Breast epithelium (tissue), 4 donors: ENCODE measurements around the gene ASB3. TPM values are rescaled to one million over a fixed set of nuclear protein-coding genes. Genes with fewer than 3 reads are reported as not detected.

Source experiments
- DNase-seq, 2 donors: peaks; one replicate each; pipeline ENCODE4 v3.0.0-alpha.2; 2019; ENCODE audit warnings: low spot score in 2 of 2
- H3K27ac ChIP-seq, 2 donors: fragments of 200-600 bp; sonication (generic) in 1 of 2; one replicate each; pipeline ENCODE4 v1.5.1; 2016 to 2019; ENCODE audit warnings: mild to moderate bottlenecking in 1 of 2
- H3K27me3 ChIP-seq, 2 donors: fragments of 200-600 bp; sonication (generic) in 1 of 2; one replicate each; pipeline versions ENCODE4 v1.5.1 to v1.6.0; 2017 to 2019; ENCODE audit warnings: control low read depth in 1 of 2, mild to moderate bottlenecking in 1 of 2
- H3K36me3 ChIP-seq: fragments of 200-600 bp; one replicate; pipeline ENCODE4 v1.5.1; 2019
- H3K4me1 ChIP-seq, 2 donors: fragments of 200-600 bp; sonication (generic); one replicate each; pipeline ENCODE4 v1.5.1; 2016 to 2019; ENCODE audit warnings: control low read depth in 1 of 2
- H3K4me3 ChIP-seq, 3 donors: fragments of 200-600 bp; sonication (generic); 1 replicate in 2 of 3; 2 replicates in 1 of 3; pipeline ENCODE4 v1.5.1; 2016 to 2019; ENCODE audit warnings: mild to moderate bottlenecking in 3 of 3, moderate library complexity in 2 of 3
- H3K9me3 ChIP-seq, 2 donors: fragments of 200-600 bp; sonication (generic) in 1 of 2; one replicate each; pipeline ENCODE4 v1.5.1; 2016 to 2019; ENCODE audit warnings: control low read depth in 1 of 2
- POLR2A ChIP-seq: fragments of 450-650 bp; IDR thresholded peaks from one replicate; pipeline ENCODE4 v1.6.1; 2016; ENCODE audit warnings: antibody characterized with exemption, mild to moderate bottlenecking, moderate library complexity
- POLR2AphosphoS5 ChIP-seq, 3 donors: sonication (generic); formaldehyde crosslinking; IDR thresholded peaks; one replicate each; pipeline ENCODE4 v1.6.1; 2017; ENCODE audit warnings: antibody characterized with exemption in 3 of 3
- intact Hi-C: fragments of 100-400 bp; cut with DNase I; formaldehyde crosslinking; loops from one replicate; pipeline ENCODE4 v1.15.1; 2023; ENCODE audit warnings: low total_unique reads
- total RNA-seq, 3 donors: library from RNA; depleted of rRNA; stranded (reverse); fragments of >200 nt; gene quantifications; one replicate each; pipeline ENCODE4 v1.1.0, GENCODE V29; 2016
- TF ChIP-seq, protein P1 (sequence below), 3 donors: fragments of 450-650 bp; IDR thresholded peaks; one replicate each; pipeline ENCODE4 v1.5.1; 2016 to 2017; ENCODE audit warnings: antibody characterized with exemption in 3 of 3, mild to moderate bottlenecking in 3 of 3, moderate library complexity in 3 of 3

Gene ASB3
- total RNA-seq, 3 donors from 2014 or later: 22.0 to 37.9 (median 22.7) TPM

DNA sequence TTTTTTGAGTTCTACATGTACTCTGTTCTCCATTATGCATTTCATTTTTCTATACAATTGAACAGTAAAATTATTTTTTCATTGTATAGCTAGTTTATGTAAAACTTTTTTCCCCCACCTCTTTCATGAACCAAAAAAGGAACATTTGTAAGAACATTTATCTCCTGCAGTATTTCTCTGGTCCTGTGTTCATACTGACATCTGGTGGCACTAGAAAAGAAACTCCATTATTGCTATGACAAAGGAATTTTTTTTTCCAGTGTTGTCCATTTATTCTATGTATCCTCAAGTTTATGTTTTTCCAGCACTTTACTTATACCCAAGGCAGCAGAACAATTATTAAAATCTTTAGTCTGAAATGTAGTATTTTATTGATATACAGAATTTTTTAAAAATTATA is 46.6 kb downstream of the ASB3 start:
- no peak for DNase-seq
- Histone ChIP-seq H3K4me1 (no peaks in the 10 kb centered on the region), H3K36me3 (no peaks in the 10 kb centered on the region), H3K27me3 (no peaks in the 10 kb centered on the region), H3K27ac (no peak overlapping the region), H3K4me3 (no peak overlapping the region), H3K9me3 (no peaks in the 10 kb centered on the region)
- intact Hi-C loops: no loop called here
- TF ChIP-seq POLR2AphosphoS5 (IDR thresholded peaks at IDR 0.05): no peak
- no peak for TF ChIP-seq POLR2A
- TF ChIP-seq, protein P1, sequence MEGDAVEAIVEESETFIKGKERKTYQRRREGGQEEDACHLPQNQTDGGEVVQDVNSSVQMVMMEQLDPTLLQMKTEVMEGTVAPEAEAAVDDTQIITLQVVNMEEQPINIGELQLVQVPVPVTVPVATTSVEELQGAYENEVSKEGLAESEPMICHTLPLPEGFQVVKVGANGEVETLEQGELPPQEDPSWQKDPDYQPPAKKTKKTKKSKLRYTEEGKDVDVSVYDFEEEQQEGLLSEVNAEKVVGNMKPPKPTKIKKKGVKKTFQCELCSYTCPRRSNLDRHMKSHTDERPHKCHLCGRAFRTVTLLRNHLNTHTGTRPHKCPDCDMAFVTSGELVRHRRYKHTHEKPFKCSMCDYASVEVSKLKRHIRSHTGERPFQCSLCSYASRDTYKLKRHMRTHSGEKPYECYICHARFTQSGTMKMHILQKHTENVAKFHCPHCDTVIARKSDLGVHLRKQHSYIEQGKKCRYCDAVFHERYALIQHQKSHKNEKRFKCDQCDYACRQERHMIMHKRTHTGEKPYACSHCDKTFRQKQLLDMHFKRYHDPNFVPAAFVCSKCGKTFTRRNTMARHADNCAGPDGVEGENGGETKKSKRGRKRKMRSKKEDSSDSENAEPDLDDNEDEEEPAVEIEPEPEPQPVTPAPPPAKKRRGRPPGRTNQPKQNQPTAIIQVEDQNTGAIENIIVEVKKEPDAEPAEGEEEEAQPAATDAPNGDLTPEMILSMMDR (IDR thresholded peaks at IDR 0.05): no peak

DNA sequence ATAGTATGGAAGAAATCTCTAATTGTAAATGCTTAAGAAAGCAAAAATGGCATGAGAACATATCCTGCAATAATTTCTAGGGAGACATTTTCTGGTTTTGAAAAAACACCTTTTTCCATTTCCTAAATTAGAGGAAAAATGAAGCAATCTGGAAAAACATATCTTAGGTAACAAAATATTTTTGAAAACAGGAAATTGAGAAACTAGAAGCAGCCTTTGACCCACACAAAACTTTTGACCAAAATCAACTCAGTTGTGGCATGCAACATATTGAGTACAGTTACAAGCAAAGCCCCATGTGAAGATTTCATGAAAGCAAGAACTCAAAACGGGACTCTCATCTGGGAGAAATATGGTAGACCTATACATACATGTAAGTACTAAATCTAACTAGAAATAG is 47.7 kb downstream of the ASB3 start:
- intact Hi-C loops: no loop called here
- no peak for DNase-seq
- Histone ChIP-seq H3K4me1 (no peaks in the 10 kb centered on the region), H3K9me3 (no peaks in the 10 kb centered on the region), H3K36me3 (no peaks in the 10 kb centered on the region), H3K27me3 (no peaks in the 10 kb centered on the region), H3K27ac (no peak overlapping the region), H3K4me3 (no peak overlapping the region)
- TF ChIP-seq POLR2A (no peak), POLR2AphosphoS5 (IDR thresholded peaks at IDR 0.05) (no peak)
- TF ChIP-seq, protein P1 (IDR thresholded peaks at IDR 0.05): no peak

GRCh38 chr2:53737091-53737490 is 49.7 kb downstream of the ASB3 start:
- intact Hi-C loops: no loop called here
- Histone ChIP-seq H3K4me3 (no peak overlapping the region), H3K27ac (no peak overlapping the region), H3K9me3 (no peaks in the 10 kb centered on the region), H3K27me3 (no peaks in the 10 kb centered on the region), H3K4me1 (no peaks in the 10 kb centered on the region), H3K36me3 (no peaks in the 10 kb centered on the region)
- no peak for DNase-seq
- TF ChIP-seq POLR2AphosphoS5 (IDR thresholded peaks at IDR 0.05) (no peak), POLR2A (no peak)
- TF ChIP-seq, protein P1 (IDR thresholded peaks at IDR 0.05): no peak

- intact Hi-C loops: no loop called here
- DNase-seq: no peak
- TF ChIP-seq, protein P1 (IDR thresholded peaks at IDR 0.05): no peak
- TF ChIP-seq POLR2A (no peak), POLR2AphosphoS5 (IDR thresholded peaks at IDR 0.05) (no peak)
- no peak overlapping the region for H3K4me3 ChIP-seq
- no peak overlapping the region for H3K27ac ChIP-seq
- H3K4me1 ChIP-seq: no peaks in the 10 kb centered on the region
- no peaks in the 10 kb centered on the region for H3K27me3 ChIP-seq
- H3K9me3 ChIP-seq: no peaks in the 10 kb centered on the region
- H3K36me3 ChIP-seq: no peaks in the 10 kb centered on the region
Observed at GRCh38 chr2:53729143-53729762, 57.5 kb downstream of the ASB3 start.

GRCh38 chr2:53727921-53728320 is 58.8 kb downstream of the ASB3 start:
- no peaks in the 10 kb centered on the region for H3K27me3 ChIP-seq
- intact Hi-C loops: no loop called here
- H3K4me3 ChIP-seq: no peak overlapping the region
- TF ChIP-seq POLR2A (no peak), POLR2AphosphoS5 (IDR thresholded peaks at IDR 0.05) (no peak)
- TF ChIP-seq, protein P1 (IDR thresholded peaks at IDR 0.05): no peak
- no peaks in the 10 kb centered on the region for H3K4me1 ChIP-seq
- H3K27ac ChIP-seq: no peak overlapping the region
- no peaks in the 10 kb centered on the region for H3K36me3 ChIP-seq
- H3K9me3 ChIP-seq: no peaks in the 10 kb centered on the region
- DNase-seq: no peak
